ENCODE data around the gene HSFX2. TPM values are rescaled to one million over a fixed set of nuclear protein-coding genes. Genes with fewer than 3 reads are reported as not detected.
"Not testable (repeated sequence)": the region's sequence is repeated elsewhere in the genome, so short reads cannot be mapped to it uniquely, and the experiment has no call there.

The HSFX2 gene
- total RNA-seq, 1 donor from 2014 or later, result not detected

DNA sequence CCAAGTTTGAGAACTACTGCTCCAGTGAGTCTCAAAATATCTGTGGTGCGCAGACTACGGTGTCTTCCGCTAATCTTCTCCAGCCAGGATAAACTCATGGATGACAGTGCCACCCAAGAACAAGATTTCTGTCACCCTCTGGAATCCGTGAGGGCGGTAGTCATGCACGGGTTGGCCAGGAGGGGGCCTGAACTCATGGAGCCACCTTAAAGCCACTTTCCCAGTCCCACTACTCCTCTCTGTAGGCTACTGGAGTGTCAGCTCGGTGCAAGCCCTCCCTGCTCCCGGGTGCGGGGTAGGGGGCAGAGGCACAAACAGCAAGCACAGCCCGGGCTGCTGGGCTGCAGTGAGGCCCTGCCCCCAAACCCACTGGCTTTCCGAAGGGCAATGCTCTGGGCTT lies 3.5 kb upstream of the HSFX2 start:
- intact Hi-C loops (cut with DNase I); DNase-seq (ENCODE audit: low spot score): not testable (repeated sequence)

DNA sequence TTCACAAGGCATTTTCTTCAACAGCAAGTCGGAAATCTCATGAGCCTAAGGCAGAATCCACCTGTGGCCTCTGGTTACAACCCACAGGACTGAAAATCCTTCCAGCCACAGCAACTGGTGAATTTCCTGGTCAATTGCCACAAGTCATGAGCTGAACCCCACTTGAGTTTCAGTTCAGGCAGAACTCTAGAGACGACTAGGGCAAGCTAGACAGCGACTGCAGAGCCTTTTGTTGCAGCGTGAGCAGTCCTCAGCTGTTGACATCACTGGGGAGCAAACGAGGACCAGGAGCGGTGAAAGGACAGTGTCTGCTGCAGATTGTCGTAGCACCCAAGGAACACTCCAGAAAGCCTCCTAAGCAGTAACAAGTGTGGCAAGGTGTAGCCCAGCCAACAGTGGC lies 829 bp upstream of the HSFX2 start:
- DNase-seq (ENCODE audit: low spot score); intact Hi-C loops (cut with DNase I): not testable (repeated sequence)

DNA sequence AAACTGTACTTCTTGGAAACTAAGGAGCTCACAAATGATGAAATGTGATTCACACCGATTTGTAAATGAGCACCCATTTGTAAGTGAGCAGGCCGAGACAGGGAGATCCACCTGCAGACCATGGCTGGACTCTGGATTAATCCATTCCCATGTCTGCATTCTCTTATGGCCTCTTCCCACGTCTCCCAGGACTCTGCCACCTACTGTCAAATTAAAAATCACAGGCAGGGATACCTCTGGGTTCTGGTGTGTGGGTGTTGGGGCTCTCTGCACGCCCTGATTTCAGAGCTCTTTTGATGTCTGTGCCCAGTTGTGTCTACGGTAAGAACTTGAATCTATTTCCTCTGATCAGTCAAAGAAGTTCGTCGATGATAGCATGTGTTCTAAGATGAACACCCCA lies 4.1 kb downstream of the HSFX2 start:
- intact Hi-C loops (cut with DNase I); DNase-seq (ENCODE audit: low spot score): not testable (repeated sequence)

DNA sequence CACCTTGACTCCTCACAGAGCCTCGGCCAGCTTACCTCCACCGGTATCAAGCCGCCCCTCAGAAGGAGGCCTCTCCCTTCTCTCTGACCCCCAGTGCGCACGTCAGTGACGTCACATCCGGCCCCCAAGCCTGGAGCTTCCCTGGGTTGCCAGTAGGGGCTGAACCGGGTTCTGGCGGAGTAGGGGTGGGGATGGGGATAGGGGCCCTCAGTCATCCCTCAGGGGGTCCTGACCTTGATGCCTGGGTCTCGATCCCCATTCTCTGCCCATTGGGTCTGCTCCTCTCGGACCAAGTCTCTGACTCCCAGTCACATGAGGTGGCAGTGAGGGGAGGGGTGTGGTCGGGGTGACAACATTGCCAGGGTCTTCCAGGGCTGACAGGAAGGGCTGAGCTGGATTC lies 7.8 kb downstream of the HSFX2 start, which contains the start of gene MAGEA9B:
MAGEA9B (minus strand) TSS at position 101 of the 400 bp plus-strand sequence. CDS start 4,280 bp downstream, outside the sequence.
- DNase-seq (ENCODE audit: low spot score); intact Hi-C loops (cut with DNase I): not testable (repeated sequence)

DNA sequence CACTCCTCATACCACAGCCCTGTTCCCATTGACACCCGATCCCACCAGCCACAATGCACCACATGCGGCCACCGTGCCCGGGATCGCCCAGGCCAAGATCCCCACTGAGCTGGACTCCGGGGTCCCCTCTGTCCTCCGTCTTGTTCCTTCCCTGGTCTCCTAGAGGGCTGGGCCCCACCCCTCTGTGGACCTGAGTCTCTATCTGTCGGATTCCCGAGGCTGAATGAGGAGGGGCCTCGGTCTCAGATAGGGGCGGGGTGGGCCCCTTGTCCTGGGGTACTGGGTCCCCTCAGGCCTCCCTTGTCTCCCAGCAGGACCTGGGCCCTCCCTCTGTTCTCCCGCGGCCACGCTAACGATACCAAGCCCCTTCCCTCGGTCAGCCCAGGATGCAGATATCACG lies 9.5 kb downstream of the HSFX2 start:
- intact Hi-C loops (cut with DNase I); DNase-seq (ENCODE audit: low spot score): not testable (repeated sequence)

DNA sequence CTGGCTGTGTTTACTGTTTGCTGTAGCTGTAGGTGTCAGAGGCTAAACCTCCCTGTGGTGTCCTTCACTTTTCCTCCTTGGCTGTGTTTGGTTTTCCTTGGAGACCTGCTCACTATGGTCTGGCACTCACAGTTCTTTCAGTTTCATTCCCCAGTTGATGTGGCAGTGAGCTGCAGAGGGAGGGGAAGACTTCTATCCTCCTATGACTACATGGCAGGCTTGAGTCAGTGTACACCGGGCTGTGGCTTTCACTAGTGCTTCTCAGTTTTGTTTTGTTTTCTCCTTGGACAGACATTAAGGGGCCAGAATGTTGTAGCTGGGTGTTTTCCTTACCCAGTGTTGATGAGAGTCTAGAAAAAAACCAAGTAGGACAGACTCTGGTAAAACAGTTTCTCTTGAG lies 21.7 kb downstream of the HSFX2 start:
- DNase-seq (ENCODE audit: low spot score); intact Hi-C loops (cut with DNase I): not testable (repeated sequence)

DNA sequence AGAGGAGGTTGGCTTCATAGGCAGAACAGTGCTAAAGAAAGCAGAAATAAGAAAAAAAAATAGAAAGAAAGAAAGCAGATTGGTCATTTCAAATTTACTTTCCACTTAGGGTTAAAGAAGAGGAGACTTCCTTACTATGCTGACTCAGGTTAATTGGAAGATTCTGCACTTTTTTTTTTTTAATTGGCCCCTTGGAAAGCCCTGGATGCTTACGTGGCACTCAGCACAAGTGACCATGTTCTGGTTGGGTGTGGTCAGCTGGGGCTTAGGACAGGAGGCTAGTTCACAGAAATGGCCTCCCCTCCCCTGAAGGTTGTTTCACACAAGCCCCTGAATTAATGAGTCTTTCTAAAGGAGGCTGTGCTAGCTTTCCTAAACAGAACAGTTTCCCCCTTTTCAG lies 22.4 kb downstream of the HSFX2 start:
- intact Hi-C loops (cut with DNase I), result no loop called here
- no peak for DNase-seq (ENCODE audit: low spot score)

DNA sequence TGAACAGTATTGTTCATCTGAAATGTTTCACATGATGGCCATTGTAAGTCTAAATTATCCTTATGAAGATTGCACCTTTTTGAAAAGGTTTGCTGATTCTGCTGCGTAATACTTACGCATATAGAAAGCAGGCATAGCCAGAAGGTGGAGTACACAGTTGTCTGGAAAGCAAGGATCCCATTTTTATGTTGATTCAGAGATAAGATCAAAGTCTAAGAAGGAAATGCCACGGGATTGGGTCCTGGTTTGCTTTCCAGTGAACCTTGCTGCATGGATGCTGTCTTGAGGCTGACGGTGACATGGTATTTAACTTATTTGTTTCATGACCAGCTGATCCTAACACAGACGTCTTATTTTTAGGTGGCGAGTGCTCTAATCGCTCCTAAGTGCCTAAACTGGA lies 23.3 kb downstream of the HSFX2 start:
- intact Hi-C loops (cut with DNase I), result no loop called here
- DNase-seq (ENCODE audit: low spot score), result no peak

DNA sequence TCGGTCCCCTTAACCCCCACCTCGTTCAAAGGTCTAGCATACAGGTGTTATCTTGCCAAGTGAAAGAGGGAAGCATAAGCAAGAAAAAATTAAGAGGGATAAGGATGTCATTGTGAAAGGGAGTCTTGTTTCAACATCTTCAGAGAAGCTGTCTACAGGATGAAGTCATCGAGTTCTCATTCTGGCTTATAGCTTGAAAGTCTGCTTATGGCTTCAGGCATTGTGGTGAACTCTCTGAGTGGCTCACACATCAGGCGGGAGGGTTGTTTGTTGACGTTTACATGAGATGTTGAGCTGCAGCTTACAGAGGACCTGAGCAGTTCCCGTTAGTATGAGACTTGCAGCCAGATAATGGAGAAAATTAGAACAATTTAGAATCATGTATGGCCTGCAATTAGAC lies 24.4 kb downstream of the HSFX2 start:
- no peak for DNase-seq (ENCODE audit: low spot score)
- intact Hi-C loops (cut with DNase I), result no loop called here

DNA sequence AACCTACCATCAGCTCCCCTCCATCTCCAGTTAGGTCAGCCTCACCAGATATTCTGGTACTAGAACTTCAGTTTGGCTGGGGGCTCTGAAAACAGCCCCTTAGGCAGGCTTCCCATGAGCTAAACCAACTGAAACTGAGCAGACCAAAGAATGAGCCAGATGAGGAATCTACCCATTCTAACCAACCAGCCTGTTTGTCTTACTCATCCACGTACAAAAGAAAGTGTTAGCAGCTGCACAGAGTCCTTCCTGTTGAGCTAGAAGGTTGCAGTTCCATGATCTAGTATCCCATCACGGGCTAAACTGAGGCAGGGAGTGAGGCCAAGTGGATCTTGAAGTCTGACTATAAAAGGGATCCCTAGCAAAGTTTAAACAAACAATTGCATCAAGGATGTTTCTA lies 25.3 kb downstream of the HSFX2 start:
- no peak for DNase-seq (ENCODE audit: low spot score)
- intact Hi-C loops (cut with DNase I), result loop anchor here (10.0 kb wide), 1 partner anchor 75 kb away; no protein-coding TSS in a partner anchor

DNA sequence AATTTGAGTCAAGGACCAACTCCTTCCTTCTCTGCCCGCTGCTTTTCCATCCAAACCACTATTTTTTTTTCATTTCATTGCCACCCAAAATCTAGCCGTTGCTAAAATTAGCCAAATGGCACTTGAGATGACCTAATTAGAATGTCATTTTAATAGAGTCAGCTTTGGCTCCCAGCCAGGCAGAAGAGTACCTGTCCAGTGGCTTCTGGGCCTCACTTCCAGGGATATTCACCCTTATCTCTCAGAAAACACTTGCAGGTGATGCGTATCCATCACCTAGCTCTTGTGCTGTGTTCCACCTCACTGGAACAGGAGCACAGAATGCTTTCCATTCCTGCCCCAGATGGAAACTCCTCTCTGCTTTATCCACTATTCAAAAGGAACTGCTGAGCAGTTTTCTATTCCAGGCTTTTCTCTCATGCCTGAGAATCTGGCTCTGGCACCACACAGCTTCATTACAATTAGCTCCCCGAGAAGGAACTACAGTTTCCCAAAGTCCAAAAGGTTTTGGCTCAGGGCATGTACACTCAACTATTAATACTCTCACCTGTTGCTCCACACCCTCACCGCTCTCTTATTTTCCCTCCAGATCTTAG lies 26.3 kb downstream of the HSFX2 start:
- intact Hi-C loops (cut with DNase I), result loop anchor here (10.0 kb wide), 1 partner anchor 76 kb away; no protein-coding TSS in a partner anchor

DNA sequence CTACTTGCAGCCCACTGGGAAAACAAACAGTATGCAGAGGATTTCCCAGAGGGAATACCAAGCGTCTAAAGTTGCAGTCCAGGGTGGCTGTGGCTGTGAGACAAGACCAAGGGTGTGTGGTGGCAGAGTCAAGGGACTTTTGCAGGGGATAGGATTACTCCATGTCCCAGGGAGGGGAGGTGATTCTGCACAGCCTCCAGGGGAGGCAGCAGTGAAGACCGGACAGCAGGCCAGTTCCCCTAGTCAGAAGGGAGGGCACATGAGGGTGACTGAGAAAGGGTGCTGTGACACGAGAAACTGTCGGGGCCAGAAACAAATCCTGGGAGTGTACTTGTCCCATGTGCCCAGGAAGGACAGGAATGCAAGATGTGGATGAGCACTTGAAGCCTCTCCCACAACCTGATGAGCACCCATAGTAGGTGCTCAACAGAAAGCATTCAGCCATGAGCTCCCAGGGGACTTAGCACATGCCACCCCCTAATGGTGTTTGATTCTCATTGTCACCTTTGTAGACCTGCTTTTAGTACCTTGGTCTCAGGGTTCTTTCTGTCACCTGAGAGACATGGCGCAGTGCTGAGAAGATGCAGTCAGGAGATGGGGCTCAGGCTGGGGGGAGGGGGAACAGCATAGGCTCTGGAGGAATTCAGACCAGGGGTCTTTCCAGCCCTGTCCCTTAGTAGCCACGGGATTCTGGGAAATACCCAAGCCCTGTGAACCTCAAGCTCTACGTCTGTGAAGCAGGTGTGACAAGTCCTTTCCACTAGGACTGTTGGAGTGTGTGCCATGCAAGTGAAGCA lies 27.3 kb downstream of the HSFX2 start:
- DNase-seq (ENCODE audit: low spot score), result peak; percentile 72

More for the DNA sequence above, 26.3 kb downstream of the HSFX2 start:
- DNase-seq (ENCODE audit: low spot score), result no peak

DNA sequence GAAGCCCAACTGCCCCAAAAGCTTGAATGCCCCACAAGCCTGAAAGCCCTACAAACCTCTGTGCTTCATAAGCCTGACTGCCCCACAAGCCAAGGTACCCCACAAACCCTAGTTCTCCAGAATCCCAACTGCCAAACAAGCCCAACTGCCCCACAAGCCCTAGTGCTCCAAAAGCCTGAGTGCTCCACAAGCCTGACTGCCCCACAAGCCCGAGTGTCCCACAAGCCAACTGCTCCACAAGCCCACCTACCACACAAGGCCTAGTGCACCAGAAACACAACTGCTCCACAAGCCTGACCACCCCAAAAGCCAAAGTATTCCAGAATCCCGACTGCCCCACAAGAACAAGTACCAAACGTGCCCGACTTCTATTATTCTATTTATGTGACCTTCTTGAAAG lies 31.8 kb downstream of the HSFX2 start:
- no peak for DNase-seq (ENCODE audit: low spot score)
- intact Hi-C loops (cut with DNase I), result loop anchor here (10.0 kb wide), 1 partner anchor 81 kb away; no protein-coding TSS in a partner anchor

More for the DNA sequence above, 27.3 kb downstream of the HSFX2 start:
- intact Hi-C loops (cut with DNase I), result loop anchor here (10.0 kb wide), 1 partner anchor 77 kb away; no protein-coding TSS in a partner anchor

DNA sequence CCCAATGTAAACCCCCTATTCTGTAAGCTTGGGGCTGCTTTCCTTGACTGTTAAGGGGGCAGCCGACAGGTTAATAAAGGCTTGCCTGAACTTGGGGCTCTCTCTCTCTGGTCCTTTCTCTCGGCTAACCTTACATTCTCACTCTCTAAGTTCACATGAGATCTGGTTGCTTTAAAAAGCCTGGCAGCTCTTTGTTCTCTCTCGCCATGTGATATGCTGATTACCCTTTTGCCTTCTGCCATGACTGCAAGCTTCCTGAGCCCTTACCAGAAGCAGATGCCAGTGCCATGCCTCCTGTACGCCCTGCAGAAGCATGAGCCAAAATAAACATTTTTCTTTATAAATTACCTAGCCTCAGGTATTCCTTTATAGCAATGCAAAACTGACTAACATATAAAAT lies 39.9 kb downstream of the HSFX2 start:
- intact Hi-C loops (cut with DNase I); DNase-seq (ENCODE audit: low spot score): not testable (repeated sequence)

DNA sequence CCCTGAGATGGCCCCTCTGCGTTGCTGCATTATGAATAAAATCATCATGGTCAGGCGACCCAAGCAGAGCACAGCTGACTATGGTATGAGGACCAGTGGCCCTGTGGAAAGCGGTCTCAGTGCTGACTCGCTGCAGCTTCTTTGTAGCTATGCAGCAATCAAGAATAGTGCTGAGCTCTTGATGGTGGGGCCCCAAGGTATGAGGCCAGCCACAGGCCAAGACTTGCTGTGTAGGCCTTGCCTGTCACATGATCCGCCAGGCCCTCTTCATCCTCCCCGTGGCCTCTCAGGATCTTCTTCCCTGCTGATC lies 43.2 kb downstream of the HSFX2 start:
- intact Hi-C loops (cut with DNase I); DNase-seq (ENCODE audit: low spot score): not testable (repeated sequence)

DNA sequence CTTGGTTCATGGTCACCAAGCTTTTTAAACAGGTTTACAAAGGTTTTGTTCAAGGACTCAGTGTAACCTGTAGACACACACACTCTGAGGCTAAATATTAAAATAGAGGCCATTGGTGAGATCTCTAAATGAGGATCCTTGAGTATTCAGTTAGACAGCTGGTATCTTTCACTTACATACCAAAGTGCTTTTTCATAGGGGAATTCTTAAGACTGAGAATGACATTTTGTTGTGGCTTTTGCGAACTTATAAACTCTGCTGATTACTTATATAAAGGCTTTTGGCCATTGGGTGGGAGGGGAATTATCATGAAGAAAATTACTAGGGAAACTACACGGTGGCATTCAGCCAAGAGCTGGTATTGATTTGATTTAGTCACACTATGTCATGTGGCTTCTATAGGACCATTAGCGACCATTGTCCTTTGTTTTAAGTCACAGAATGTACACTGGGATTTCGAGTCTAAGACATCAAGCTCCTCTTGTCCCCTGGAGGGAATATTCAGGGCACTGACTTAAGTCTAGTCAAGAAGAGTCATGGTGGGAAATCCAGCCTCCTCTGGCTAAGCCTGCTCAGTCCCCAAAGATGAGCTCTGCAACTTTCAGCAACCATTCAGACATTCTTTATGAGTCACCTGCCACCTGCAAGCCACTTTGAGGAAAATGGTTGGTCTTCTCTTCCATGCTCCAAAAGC lies 43.7 kb downstream of the HSFX2 start:
- DNase-seq (ENCODE audit: low spot score); intact Hi-C loops (cut with DNase I): not testable (repeated sequence)

DNA sequence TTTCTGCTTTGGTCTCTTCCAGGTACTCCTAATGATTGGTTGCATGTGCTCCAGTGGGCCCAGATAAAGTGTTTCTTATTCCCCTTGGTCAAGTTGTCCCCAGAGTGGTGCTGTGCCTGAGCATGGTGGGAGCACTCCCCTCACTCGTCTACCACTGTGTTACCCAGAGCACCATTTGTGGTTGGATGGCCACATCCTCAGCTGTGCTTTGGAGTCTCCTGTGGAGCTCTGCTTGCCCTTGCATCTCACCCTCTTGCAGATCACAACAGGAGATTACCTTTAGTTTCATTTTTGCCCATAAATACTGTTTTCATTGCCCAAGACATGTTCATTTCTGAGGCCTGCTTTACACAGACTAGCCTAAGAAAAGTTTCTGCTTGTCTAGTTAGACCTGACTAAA lies 44.7 kb downstream of the HSFX2 start:
- intact Hi-C loops (cut with DNase I); DNase-seq (ENCODE audit: low spot score): not testable (repeated sequence)

DNA sequence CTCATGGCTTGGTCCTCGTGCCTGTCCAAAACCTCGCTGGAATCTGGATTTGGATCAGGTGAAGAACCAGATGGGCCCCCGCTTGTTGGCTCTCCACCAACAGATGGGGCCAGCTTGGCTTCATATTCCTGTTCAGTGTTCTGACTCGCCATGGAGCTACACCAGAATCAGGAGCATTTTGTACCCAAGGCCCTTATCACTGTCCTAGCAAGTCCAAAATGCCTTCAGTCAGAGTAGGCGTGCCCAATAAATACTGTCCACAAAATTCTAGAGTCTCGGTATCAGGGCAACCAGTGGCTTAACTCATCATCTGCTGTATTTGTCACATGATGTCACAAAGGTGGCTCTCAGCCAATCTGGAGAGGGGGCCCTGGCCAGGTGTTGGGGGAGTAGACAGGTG lies 45.4 kb downstream of the HSFX2 start, which contains the start of gene HSFX3:
HSFX3 (minus strand) TSS at position 224 of the 400 bp plus-strand sequence; CDS start at position 152, 72 bp downstream.
- intact Hi-C loops (cut with DNase I); DNase-seq (ENCODE audit: low spot score): not testable (repeated sequence)

DNA sequence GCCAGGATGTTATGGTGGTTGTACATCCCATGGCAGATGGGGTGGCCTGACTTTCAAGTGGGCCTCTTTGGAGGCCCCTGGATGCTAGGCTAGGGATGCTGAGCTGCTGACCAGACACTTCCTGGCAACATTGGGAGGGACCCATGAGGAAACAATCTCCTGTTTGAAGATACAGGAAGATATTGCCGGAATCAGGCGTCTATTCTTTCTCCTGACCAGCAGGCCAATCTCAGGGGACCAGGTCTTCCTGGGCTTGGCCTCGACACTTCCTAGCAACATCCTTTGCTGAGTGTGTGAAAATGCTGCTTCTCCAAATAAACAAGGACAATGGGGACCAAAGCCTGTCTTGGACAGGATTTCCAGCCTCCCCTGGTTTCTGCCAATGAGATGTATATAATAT lies 47.3 kb downstream of the HSFX2 start:
- DNase-seq (ENCODE audit: low spot score); intact Hi-C loops (cut with DNase I): not testable (repeated sequence)

DNA sequence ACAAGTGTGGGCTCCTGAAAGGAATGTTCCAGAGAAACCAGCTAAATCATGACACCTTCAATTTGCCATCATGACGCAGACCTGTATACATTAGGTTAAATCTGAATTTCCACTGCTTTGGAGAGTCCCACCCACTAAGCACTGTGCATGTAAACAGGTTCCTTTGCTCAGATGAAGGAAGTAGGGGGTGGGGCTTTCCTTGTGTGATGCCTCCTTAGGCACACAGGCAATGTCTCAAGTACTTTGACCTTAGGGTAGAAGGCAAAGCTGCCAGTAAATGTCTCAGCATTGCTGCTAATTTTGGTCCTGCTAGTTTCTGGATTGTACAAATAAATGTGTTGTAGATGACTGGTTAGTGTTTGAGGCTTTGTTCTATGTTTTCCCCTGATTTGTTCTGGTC lies 48.2 kb downstream of the HSFX2 start:
- DNase-seq (ENCODE audit: low spot score); intact Hi-C loops (cut with DNase I): not testable (repeated sequence)

Data from cardiac septum (tissue), 1 donor.